Stimulated activated CD4-positive, alpha-beta T cell treated with anti-CD3 and anti-CD28 coated beads, Interleukin-1b, Interleukin-23, amount 100 ng/mL, for 48 hours (primary cell): ENCODE data around the gene LSAMP.

Experiments used
- DNase-seq: peaks from one replicate; pipeline ENCODE4 v3.0.0-alpha.2; 2020

The LSAMP gene

DNA sequence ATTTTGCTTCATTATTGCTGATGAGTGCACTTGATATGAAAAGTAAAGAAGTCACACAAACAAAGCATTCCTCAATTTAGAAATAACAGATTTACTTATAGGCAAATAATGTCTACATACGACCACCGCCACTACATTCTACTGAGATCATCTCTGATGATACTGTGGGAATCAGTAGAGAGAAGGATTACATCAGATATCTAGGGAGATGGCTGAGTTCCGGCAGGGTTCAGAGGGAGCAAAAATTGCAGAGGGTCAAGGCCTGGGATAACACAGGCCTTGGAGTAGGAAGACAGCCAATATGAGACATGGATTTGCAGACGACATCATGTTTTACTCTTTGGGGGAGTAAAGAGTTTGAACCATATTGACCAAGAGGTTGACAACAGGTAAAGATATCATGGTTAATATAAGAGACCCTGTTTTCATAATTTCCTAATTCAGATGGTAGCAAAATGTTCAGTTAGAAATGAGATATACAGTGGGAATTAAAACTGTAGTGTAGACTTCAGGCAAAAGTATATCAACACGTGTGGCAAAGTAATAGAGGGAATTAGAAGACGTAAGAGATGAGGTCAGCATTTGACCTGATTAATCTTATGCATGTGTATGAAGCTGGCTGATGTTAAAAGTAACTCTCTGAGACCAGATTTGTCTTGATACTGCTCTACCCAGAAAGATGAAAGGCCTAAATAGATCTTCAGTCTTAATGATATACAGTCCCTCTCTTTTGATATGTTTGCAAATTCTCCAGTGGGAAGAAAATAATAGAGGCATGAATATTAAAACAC lies 15.6 kb downstream of the LSAMP start:
- DNase-seq, result no peak

DNA sequence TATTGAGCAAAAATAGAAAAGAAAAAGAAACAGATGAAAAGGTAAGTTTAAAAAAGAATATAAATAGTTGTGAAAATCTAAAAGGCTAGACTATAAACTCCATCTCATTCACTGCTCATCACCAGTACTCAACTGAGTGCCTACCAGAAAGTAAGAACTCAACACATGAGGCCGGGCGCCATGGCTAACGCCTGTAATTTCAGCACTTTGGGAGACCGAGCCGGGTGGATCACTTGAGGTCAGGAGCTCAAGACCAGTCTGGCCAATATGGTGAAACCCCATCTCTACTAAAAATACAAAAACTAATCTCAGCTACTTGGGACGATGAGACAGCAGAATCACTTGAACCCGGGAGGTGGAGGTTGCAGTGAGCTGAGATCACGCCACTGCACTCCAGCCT lies 19.3 kb downstream of the LSAMP start:
- DNase-seq, result no peak

DNA sequence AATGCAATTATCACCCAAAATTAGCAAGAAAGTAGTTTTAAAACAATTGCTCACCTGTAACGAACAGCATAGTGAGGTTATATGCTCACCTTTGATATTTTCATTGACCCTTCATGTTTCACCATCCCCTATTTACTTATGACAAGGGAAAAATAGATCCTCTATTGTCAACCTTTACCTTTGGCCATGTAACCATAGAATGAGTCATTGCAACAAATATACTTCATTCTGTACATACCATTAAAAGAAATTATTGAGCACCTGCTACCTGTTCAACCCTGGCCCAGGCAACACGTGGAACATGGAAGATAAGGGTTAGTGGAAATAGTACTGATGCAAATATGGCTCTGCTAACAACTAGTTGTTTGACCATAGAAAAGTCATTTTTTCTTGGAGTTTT lies 20.2 kb downstream of the LSAMP start:
- no peak for DNase-seq

DNA sequence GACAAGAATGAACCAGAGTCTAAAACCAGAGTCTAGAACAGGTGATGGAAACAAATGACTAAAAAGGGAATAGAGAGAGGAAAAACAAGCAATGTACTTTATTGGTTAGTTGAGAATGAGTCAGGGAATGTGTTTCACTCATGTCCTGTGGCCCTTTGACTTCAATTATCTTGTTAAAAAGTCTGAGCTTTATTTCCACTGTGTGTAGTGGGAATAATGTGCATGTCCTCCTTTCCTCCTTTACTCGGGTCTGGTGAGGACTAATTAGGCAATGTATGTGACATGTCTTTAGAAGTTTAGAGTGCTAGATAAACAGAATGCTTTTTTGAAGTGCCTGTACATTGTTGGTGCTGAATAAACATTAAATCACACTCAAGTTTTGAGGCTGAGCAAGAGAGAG lies 21.3 kb downstream of the LSAMP start:
- DNase-seq, result no peak

GRCh38 chr3:116423374-116423773 lies 21.9 kb downstream of the LSAMP start:
- DNase-seq, result no peak

- no peak for DNase-seq
Measured at GRCh38 chr3:116417151-116417550, 28.1 kb downstream of the LSAMP start.

DNA sequence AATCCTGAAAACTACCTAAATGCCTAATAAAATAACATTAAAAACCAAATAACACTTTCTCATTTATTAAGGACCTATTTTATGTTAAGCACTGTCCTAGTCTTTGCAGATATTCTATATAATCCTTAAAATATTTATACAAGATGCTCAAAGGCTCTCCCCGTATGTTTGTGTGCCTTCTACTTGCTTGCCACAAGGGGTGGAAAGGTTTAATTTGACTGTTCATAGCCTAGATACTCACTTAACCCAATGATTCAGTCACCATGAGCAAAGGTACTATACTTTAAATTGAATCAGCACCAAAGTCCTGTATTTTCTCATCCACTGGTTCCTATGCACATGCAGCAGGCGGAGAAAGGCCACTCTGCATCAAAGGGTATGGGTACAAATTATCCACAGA lies 32.0 kb downstream of the LSAMP start:
- DNase-seq, result no peak

DNA sequence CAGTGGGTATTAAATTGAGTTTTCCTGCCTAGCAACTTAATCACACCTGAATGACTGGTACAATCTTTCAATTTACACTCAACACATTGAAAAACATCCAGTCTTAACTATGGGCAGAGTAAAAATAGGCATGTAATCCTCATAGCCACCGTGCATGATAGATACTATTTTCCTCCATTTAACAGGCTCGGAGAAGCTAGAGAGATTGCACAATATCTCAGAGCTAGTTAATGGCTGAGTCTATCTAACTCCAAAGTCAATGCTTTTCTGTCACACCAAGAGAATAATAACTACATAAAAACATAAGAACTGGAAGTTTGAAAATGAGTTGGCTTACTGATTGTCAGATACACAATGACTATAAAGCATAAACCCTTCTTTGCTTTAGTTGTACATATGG lies 36.8 kb downstream of the LSAMP start:
- no peak for DNase-seq

- no peak for DNase-seq
Measured at GRCh38 chr3:116405231-116405630, 40.1 kb downstream of the LSAMP start.

GRCh38 chr3:116399701-116400226 lies 45.5 kb downstream of the LSAMP start:
- DNase-seq, result no peak

DNA sequence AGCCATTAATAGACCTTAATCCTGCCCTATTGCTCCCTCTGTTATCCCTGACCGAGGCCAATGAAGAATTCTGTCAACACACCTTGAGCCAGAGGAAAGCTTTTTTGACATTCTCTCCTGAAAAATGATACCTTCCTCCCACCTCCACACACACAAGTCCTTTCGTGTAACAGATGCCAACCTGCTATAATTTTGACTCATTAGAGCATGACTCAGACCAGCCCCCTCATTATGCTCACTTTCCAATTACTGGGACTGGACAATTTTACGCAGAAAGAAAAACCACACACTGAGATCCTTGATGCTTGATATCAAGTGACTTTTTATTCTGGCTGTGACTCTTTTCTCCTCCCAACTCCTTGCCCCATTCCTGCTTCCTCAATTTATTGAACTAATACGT lies 50.9 kb downstream of the LSAMP start:
- no peak for DNase-seq

DNA sequence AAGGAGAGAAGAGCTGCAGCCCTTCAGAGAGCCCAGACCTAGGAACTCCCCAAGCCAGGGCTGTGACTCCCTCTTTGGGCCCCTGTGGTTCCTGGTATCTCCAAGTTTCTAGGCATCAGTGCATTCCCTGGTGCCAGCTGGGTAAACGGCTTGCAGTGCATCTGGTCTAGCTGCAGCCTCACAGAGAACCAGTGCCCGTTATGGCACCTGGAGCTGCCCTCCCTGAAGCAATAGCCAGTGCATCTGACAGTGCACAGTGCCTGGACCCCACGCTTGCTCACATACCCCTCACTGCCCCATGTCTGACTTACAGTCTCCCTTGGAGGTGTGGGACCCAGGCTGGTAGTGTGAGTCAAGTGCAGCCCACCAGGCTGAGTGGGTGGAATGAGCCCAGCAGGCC lies 52.1 kb downstream of the LSAMP start:
- DNase-seq, result no peak

DNA sequence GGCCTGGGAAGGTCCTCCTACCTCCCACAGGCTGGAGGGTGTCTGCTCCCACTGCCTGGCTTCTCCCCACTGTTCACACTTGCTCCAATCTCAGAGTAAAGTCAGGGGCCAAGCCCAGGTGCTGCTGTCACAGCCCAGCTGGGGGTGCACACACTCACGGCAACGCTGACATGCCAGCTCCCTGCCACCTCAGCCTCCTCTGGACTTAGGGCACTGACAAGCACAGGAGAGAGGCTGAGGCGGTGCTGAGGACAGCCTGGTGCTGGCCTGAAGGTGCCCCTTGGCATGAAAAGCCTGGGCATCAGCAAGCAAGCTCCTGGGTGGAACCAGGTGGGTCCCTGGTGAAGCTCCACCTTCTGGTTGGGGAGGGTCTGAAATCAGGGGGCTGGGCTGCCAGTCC lies 53.0 kb downstream of the LSAMP start:
- DNase-seq, result no peak

GRCh38 chr3:116391296-116392201 lies 53.7 kb downstream of the LSAMP start:
- no peak for DNase-seq

DNA sequence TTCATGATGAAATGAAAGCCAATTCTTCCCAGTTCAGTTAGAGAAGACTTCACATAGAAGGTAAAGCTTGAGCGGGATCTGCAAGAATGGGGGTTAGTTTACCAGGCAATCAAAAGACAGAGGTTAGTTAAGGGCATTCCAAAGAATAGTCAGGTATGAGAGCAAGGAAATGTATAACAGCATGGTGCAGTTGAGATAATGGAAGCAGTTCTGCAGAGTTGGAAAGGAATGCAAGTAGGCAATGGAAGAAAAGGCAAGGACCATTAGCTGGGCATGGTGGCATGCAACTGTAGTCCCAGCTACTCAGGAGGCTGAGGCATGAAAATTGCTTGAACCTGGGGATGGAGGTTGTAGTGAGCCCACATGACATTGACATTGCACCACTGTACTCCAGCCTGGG lies 55.0 kb downstream of the LSAMP start:
- DNase-seq, result no peak

GRCh38 chr3:116388867-116389385 lies 56.4 kb downstream of the LSAMP start:
- DNase-seq, result no peak

DNA sequence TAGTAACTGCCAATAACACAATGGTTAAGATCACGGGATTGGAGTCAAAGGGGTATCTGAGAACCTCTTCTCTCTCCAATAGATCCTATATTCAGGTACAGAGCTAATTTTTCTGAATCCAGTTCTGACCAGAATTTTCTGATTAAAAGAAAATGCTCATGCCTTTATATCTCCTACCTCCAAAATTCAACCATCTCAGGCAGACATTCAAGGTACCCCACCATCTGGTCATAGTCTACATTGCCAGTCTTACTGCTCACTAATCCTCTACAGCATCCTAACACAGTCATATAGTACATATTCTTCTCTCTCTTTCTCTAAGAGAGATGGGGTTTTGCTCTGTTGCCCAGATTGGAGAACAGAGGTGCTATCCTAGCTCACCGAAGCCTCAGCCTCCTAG lies 59.1 kb downstream of the LSAMP start:
- DNase-seq, result no peak

- DNase-seq, result no peak
Measured at GRCh38 chr3:116384717-116385116, 60.6 kb downstream of the LSAMP start.

DNA sequence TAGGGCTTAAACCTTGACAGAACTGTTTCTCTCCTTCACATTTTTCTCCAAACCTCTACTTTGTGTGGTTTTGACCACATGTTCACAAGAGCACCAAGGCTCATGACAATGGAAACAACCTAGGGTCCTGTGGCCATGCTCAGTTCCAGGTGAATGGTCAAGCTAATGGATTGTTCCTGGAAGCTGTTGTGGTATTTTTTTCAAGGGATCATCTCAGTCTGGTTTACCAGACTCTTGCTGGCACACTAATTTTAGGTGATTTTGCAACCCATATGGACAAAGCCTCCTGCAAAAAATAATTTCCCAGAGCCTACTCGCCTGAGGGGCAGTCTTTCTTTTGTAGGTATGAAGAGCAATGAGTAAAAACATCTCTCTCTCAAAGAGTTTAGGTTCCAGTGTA lies 67.2 kb downstream of the LSAMP start:
- no peak for DNase-seq

GRCh38 chr3:116374901-116375300 lies 70.4 kb downstream of the LSAMP start:
- DNase-seq, result no peak

- no peak for DNase-seq
Measured at GRCh38 chr3:116367761-116368395, 77.4 kb downstream of the LSAMP start.

GRCh38 chr3:116356056-116356455 lies 89.2 kb downstream of the LSAMP start:
- no peak for DNase-seq

GRCh38 chr3:116354382-116354781 lies 90.9 kb downstream of the LSAMP start:
- DNase-seq, result no peak
